Mesenteric fat pad (tissue), 1 donor: ENCODE measurements around the gene CLDN2. TPM values are rescaled to one million over a fixed set of nuclear protein-coding genes. Genes with fewer than 3 reads are reported as not detected.
"Not testable (repeated sequence)": the region's sequence is repeated elsewhere in the genome, so short reads cannot be mapped to it uniquely, and the experiment has no call there.

Source experiments
- DNase-seq: peaks from one replicate; pipeline ENCODE4 v3.0.0-alpha.2; 2020; ENCODE audit warnings: low spot score
- total RNA-seq: library from RNA; stranded (reverse); fragmentation: NEBNext Ultra II Directional; extraction: Animal tissue kit (Norgen Biotek cat#: 25700); gene quantifications from one replicate; pipeline ENCODE4 v1.2.1, GENCODE V29; 2021
- donor health status: DM: yes; HTN: yes; CAD: no.

CLDN2 gene
- total RNA-seq, 1 donor from 2014 or later, result 1.5 TPM

DNA sequence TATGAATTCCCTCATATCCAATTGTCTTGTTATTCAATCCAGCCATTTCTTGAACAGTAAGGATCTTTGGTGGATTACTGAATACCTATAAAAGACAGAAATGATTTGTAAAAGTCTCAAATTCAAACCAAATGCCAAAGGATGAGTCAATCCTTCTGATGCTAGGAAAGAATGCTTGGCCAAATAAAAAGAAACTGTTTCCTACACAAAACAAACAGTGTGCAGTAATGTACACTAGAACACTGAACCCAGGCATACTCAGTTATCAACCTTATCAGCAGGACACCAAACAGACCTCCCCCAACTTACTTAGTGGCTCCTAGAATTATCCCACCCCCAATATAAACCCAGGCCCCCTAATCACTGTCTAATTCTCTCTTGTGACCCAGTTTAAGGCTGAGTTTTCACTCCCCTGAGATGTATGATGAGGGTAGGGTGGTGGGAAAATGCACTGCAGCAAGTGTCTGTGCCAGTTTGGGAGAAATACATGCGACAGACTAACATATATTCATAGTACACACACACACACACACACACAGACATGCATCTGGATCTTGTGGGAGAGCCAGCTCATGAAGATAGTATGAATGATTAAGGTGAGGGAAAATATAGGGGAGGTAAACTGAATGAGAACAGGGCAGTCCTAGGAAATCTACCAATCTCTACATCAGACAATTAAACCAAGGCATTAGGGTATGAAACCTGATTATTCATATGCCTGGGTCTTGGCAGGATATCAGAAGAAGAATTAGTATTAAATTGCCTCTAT lies 35.0 kb downstream of the CLDN2 start:
- no peak for DNase-seq

DNA sequence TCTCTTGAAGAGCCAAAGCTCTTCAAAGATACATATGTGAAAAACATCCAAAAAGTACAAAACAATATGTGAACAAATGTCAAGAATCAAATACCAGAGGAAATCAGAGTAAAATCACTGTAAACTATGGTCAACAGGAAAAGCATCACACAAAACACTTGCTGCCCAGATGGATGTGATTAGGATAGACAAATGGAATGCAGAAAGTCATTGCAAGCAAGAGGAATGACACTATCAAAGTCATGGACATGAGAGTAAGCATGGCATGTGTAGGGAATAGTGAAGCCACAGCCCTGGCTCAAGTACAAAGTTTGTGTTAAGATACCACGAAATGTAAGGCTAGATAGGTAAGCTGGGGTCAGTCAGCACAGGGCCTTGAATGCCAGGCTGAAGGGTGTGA lies 37.7 kb downstream of the CLDN2 start:
- no peak for DNase-seq

DNA sequence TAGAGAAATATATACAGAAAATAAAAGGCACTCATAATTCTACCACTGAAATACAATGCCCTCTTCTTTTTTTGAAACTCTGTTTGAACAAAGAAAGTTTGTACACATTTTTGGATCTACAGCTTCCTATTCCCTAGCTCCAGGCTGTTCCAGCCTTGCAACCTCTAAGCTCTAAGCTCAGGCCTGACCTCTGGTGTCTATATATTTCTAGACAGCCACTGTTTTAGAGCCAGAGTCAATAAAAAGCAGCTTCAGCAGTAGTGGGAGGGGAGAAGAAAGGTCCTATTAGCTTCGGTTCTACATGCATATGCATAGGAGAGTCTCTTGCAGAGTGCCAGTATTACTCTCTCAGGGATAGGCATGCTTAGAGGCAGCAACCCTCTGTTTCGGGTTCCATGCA lies 39.7 kb downstream of the CLDN2 start:
- DNase-seq, result no peak

DNA sequence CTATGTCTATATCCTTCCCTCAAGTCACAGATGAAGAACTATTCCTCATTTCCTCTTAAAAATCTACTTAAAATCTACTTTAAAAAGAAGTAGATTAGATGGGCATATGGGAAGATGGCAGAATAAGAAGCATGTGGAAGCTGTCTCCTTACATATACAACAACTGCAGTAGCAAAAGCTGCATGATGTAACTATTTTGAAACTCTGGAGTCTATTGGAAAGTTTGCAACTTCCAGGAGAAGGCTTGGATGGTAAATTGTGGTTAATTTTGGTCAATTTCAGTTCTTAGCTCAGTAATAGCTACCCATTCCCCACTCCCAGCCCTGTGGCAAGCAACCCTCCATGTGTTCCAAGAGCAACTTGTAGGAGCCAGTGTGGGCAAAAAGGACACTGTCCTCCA lies 42.9 kb downstream of the CLDN2 start:
- DNase-seq, result no peak

DNA sequence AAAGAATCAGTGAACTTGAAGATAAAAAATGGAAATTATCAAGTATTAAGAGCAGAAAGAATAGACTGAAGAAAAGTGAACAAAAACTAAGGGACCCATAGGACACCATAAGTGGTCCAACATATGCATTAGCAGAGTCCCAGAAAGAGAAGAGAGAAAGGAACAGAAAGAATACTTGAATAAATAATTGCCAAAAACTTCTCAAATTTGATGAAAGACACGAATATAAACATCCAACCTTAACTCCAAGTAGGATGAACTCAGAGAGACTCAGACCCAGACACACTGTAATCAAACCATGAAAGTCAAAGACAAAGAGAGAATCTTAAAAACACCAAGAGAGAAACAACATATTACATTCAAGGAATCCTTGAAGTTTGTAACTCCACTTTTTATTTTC lies 44.1 kb downstream of the CLDN2 start:
- no peak for DNase-seq

DNA sequence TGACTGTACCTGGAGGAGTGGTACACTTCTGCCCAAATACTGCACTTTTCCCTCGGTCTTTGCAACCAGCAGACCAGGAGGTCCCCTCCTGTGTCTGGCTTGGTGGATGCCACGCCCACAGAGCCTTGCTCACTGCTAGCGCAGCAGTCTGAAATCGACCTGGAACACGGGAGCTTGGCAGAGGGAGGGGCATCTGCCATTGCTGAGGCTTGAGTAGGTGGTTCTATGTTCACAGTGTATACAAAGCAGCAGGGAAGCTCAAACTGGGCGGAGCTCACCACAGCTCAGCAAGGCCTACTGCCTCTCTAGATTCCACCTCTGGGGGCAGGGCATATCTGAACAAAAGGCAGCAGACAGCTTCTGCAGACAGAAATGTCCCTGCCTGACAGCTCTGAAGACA lies 46.3 kb downstream of the CLDN2 start:
- DNase-seq, result not testable (repeated sequence)

DNA sequence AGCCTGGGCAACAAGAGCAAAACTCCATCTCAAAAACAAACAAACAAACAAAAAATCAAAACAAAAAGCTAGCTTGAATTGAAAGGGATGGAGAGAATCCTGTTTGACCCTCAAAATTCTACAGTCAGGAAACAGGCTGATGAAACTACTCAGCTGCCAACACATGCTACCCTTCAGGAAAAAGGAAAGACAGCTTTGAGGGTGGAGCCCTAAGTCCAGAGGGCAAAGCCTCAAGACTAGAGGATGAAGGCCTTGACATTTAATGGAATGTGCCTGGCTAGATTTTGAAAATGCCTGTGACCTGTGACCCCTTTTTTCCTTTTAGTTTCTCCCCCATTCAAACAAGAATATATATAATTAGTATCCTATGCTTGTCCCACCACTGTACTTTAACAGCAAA lies 52.7 kb downstream of the CLDN2 start:
- no peak for DNase-seq

DNA sequence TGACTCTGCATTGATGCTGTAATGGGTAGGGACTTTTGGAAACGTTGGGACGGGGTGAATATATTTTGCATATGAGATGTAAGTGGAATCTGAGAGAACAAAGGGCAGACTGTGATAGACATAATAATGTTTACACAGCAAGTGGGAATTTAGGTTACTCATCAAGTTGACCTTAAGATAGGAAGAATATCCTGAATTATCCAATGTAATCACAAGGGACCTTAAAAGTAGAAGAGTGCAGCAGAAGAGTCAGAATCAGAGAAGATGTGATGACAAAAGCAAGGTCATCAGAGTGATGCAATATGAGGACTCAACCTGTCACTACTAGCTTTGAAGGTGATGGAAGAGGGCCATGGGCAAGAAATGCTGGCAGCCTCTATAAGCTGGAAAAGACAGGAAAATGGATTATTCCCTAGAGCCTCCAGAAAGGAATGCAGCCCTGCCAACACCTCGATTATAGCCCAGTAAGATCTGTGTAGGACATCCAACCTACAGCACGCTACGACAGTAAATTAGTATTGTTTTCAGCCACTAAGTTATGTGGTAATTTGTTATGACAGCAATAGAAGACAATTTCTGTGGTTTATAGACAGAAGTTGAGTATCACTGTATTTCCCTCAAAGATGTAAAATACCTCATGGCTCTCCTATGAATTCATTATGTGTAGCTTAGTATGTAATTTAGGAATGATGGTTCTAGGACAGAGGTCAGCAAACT lies 53.4 kb downstream of the CLDN2 start:
- DNase-seq, result no peak

DNA sequence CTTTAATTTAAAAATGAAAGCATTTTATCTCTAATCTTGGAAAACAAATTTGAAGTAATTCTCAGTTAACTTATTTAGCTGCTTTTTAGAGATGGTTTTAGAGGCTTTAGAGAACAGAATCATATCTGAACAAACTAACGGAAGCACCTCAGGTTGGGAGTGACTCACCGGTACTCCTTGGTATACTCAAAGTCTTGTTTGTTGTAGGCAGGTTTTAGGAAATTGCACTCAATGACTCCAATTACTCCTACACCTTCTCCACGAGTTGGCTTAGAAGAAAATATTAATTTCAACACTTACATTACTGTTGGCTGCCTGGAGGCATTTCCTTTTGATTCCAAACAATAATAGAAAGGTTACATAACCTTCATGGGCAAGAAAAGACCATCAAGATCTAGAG lies 56.2 kb downstream of the CLDN2 start:
- DNase-seq, result no peak

Other genes starting within 250 kb of the CLDN2 start
- gene RNF128, start 193.7 kb upstream of the CLDN2 start, total RNA-seq, result 0.55 TPM
- 6.5 TPM for gene TBC1D8B, start 117.7 kb upstream of the CLDN2 start, total RNA-seq
- gene RIPPLY1, start 17.1 kb upstream of the CLDN2 start, total RNA-seq, result not detected
- gene MORC4, start 79.8 kb downstream of the CLDN2 start, total RNA-seq, result 22.6 TPM
- 10.9 TPM for gene RBM41, start 198.4 kb downstream of the CLDN2 start, total RNA-seq